Stimulated activated naive CD8-positive, alpha-beta T cell treated with anti-CD3 and anti-CD28 coated beads, Interleukin-15, Interleukin-2, amounts not matched to agents 100 ng/mL and 50 ng/mL, for 24 hours (primary cell): ENCODE data around the gene GTF2A1L.

Source experiments
- H3K27ac Mint-ChIP-seq: one replicate; pipeline ENCODE4 v1.8.0; 2021; ENCODE audit warnings: mild to moderate bottlenecking, mixed read lengths
- H3K27me3 Mint-ChIP-seq: one replicate; pipeline ENCODE4 v1.8.0; 2021; ENCODE audit warnings: mixed read lengths
- H3K36me3 Mint-ChIP-seq: one replicate; pipeline ENCODE4 v1.8.0; 2021; ENCODE audit warnings: low read depth, mixed read lengths
- H3K4me1 Mint-ChIP-seq: one replicate; pipeline ENCODE4 v1.8.0; 2021; ENCODE audit warnings: low read depth, mixed read lengths
- H3K4me3 Mint-ChIP-seq: one replicate; pipeline ENCODE4 v1.8.0; 2021; ENCODE audit warnings: mild to moderate bottlenecking, mixed read lengths
- H3K9me3 Mint-ChIP-seq: one replicate; pipeline ENCODE4 v1.8.0; 2021; ENCODE audit warnings: mixed read lengths

Gene GTF2A1L

GRCh38 chr2:48635786-48636185, 18.1 kb downstream of the GTF2A1L start:
- Mint-ChIP-seq H3K36me3 (no peaks in the 10 kb centered on the region), H3K4me3 (no peak overlapping the region), H3K9me3 (peaks cover 4% of the 10 kb centered on the region), H3K27me3 (peaks cover 19% of the 10 kb centered on the region), H3K27ac (no peak overlapping the region), H3K4me1 (no peaks in the 10 kb centered on the region)

DNA sequence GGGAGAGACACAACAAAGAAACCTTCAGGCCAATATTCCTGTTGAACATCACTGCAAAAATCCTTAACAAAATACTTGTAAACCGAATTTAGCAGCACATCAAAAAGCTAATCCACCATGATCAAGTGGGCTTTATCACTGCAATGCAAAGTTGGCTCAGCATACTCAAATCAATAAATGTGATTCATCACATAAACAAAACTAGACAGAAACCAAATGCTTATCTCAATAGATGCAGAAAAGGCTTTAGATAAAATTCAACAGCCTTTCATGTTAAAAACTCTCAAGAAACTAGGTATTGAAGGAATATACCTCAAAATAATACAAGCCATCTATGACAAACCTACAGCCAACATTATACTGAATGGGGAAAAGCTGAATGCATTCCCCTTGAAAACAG, 20.6 kb downstream of the GTF2A1L start:
- H3K4me3 Mint-ChIP-seq: no peak overlapping the region
- H3K9me3 Mint-ChIP-seq: peaks cover 4% of the 10 kb centered on the region
- no peaks in the 10 kb centered on the region for H3K4me1 Mint-ChIP-seq
- peaks cover 16% of the 10 kb centered on the region for H3K27me3 Mint-ChIP-seq
- no peak overlapping the region for H3K27ac Mint-ChIP-seq
- no peaks in the 10 kb centered on the region for H3K36me3 Mint-ChIP-seq

- H3K27ac Mint-ChIP-seq: no peak overlapping the region
- peaks cover 6% of the 10 kb centered on the region for H3K27me3 Mint-ChIP-seq
- H3K36me3 Mint-ChIP-seq: no peaks in the 10 kb centered on the region
- no peaks in the 10 kb centered on the region for H3K9me3 Mint-ChIP-seq
- no peak overlapping the region for H3K4me3 Mint-ChIP-seq
- H3K4me1 Mint-ChIP-seq: no peaks in the 10 kb centered on the region
These were observed 33.6 kb downstream of the GTF2A1L start for GRCh38 chr2:48651158-48651790.

- Mint-ChIP-seq H3K36me3 (no peaks in the 10 kb centered on the region), H3K4me3 (no peak overlapping the region), H3K27me3 (peaks cover 14% of the 10 kb centered on the region), H3K27ac (no peak overlapping the region), H3K4me1 (no peaks in the 10 kb centered on the region), H3K9me3 (peaks cover 3% of the 10 kb centered on the region)
These were observed 51.3 kb downstream of the GTF2A1L start for GRCh38 chr2:48668992-48669391.

- H3K27me3 Mint-ChIP-seq: peaks cover 6% of the 10 kb centered on the region
- H3K27ac Mint-ChIP-seq: no peak overlapping the region
- H3K36me3 Mint-ChIP-seq: no peaks in the 10 kb centered on the region
- no peaks in the 10 kb centered on the region for H3K9me3 Mint-ChIP-seq
- no peaks in the 10 kb centered on the region for H3K4me1 Mint-ChIP-seq
- no peak overlapping the region for H3K4me3 Mint-ChIP-seq
These were observed 55.9 kb downstream of the GTF2A1L start for GRCh38 chr2:48673581-48673980.

DNA sequence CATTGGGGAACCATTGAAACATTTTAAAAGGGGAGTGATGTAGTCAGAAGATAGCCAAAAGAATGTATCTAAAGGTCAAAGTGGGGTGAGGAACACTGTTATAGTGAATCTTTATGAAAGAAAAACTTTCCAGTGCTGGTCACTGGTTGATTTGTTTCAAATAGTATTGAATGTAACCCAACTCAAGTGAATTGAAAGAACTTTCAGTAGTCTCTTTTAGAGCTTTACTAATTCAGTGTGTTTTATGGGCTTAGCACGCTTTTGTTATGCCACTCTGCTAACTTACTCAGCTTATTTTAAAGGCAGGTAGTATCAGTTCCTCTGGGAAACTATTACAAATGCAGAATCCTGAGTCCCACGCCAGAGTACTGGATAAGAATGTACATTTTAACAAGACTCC, 57.3 kb downstream of the GTF2A1L start:
- Mint-ChIP-seq H3K9me3 (no peaks in the 10 kb centered on the region), H3K4me3 (no peak overlapping the region), H3K27me3 (peaks cover 3% of the 10 kb centered on the region), H3K27ac (no peak overlapping the region), H3K4me1 (no peaks in the 10 kb centered on the region), H3K36me3 (no peaks in the 10 kb centered on the region)

DNA sequence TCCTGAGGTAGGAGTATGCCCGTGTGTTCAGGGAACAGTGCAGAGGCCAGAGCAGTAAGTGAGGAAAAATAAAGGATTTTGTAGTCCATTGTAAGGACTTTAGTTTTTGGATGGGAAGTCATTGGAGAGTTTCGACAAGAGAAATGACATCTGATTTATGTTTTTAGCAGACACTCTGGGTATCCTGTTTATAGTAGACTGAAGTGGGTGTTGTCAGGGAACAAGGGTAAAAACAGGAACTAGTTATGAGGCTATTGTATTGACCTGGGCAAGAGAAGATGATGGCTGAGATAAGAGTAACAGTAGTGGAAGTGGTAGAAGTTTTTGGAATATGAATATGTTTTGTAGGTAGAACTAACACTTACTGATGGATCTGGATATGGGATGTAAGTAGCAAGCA, 59.8 kb downstream of the GTF2A1L start:
- no peak overlapping the region for H3K27ac Mint-ChIP-seq
- H3K9me3 Mint-ChIP-seq: no peaks in the 10 kb centered on the region
- H3K36me3 Mint-ChIP-seq: no peaks in the 10 kb centered on the region
- H3K27me3 Mint-ChIP-seq: no peaks in the 10 kb centered on the region
- H3K4me3 Mint-ChIP-seq: no peak overlapping the region
- no peaks in the 10 kb centered on the region for H3K4me1 Mint-ChIP-seq

- Mint-ChIP-seq H3K36me3 (no peaks in the 10 kb centered on the region), H3K9me3 (no peaks in the 10 kb centered on the region), H3K27ac (no peak overlapping the region), H3K27me3 (peaks cover 7% of the 10 kb centered on the region), H3K4me3 (no peak overlapping the region), H3K4me1 (no peaks in the 10 kb centered on the region)
These were observed 67.5 kb downstream of the GTF2A1L start for GRCh38 chr2:48685126-48685525.

DNA sequence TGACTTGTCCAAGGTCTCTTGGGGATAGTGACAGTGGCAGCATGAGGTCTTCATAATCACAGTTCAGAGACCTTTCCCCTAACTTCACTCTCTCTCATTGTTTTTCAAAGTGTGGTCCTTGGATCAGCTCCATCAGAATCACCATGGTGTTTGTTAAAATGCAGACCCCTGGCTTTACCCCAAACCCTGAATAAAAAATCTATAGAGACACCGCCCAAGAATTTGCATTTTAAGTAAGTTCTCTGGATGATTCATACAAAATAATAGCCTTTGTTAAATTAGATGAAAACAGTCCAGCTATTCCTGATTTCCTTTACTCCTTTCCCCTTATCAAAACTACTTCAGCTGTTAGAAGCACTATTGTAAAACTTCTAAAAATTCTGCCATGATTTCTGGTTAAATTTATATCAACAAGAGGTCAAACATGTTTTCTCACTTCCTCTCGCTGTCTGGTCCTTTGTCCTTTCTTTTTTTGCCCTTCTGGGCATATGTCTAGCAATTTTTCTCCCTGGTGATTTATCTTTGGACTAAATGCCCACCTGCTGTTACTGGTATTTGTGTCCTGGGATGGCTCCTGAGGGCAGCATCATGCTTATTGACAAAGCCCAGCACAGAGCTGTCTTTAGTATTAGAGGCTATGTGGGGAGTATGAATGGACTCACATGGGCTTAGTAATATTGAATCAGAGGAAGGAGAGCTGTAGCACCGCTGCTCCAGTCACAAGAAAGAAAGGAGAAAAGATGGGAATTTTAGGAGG, 74.5 kb downstream of the GTF2A1L start:
- Mint-ChIP-seq H3K9me3 (no peaks in the 10 kb centered on the region), H3K4me3 (no peak overlapping the region), H3K36me3 (no peaks in the 10 kb centered on the region), H3K27me3 (peaks cover 3% of the 10 kb centered on the region), H3K4me1 (no peaks in the 10 kb centered on the region), H3K27ac (no peak overlapping the region)

DNA sequence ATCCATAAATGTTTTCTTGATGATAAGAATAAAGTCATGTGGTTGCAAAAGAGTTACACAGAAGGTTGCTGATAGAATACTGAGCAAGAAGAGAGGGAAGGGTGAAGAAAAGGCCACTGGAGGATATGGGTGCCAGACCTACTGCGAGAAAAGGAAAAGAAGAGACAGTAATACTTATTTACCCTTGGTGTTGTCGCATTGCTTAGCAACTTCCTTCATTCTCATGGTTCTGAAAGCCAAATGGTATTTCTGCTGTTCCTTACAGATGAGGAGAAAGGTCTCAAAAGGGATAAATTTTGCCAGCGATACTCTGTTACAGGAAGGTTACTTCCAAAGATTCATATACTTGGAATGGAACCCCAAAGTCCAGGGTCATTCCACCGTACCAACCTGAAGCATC, 75.4 kb downstream of the GTF2A1L start:
- Mint-ChIP-seq H3K9me3 (no peaks in the 10 kb centered on the region), H3K4me3 (no peak overlapping the region), H3K27me3 (peaks cover 3% of the 10 kb centered on the region), H3K4me1 (no peaks in the 10 kb centered on the region), H3K36me3 (no peaks in the 10 kb centered on the region), H3K27ac (no peak overlapping the region)

DNA sequence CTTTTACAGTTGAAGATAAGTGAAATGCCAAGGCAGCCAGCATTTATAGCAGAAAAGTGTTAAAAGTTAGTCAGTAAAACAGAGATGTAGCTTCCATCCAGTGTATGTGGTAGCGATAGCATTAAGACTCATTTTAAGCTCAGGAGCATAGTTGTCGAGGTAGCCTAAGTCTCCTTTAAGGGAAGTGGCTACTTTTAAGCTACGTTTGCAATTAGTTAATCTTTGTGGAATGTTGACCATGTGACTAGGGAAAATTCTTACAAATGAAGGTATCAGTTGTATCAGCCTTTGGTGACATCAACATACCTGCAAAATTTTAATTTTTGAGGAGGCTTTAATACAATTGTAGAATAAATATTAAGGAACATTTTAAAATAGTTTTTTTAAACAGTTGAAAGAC, 76.0 kb downstream of the GTF2A1L start:
- H3K4me1 Mint-ChIP-seq: no peaks in the 10 kb centered on the region
- no peaks in the 10 kb centered on the region for H3K9me3 Mint-ChIP-seq
- H3K27ac Mint-ChIP-seq: no peak overlapping the region
- no peaks in the 10 kb centered on the region for H3K36me3 Mint-ChIP-seq
- peaks cover 3% of the 10 kb centered on the region for H3K27me3 Mint-ChIP-seq
- no peak overlapping the region for H3K4me3 Mint-ChIP-seq

DNA sequence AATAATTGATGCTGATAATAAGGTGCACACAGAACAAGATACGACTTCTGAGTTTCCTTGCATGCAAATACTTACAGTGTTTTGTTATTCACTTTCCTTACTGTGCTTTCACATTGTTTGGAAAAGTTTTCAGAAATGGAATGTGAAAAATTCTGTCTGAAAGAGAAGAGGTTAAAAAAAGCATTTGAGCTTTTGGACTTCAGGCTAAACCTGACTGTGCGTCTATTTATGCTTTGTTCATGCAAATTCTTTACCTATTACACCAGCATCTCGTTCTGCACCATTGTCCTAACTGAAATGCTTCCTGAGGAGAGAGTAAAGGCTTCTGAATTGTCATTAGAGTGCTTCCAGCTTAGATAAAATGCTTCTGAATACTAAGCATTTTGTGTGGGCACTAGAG, 76.5 kb downstream of the GTF2A1L start:
- H3K9me3 Mint-ChIP-seq: no peaks in the 10 kb centered on the region
- H3K36me3 Mint-ChIP-seq: no peaks in the 10 kb centered on the region
- H3K4me3 Mint-ChIP-seq: no peak overlapping the region
- no peaks in the 10 kb centered on the region for H3K4me1 Mint-ChIP-seq
- peaks cover 3% of the 10 kb centered on the region for H3K27me3 Mint-ChIP-seq
- no peak overlapping the region for H3K27ac Mint-ChIP-seq

- no peaks in the 10 kb centered on the region for H3K27me3 Mint-ChIP-seq
- H3K4me1 Mint-ChIP-seq: no peaks in the 10 kb centered on the region
- H3K36me3 Mint-ChIP-seq: no peaks in the 10 kb centered on the region
- H3K9me3 Mint-ChIP-seq: no peaks in the 10 kb centered on the region
- no peak overlapping the region for H3K4me3 Mint-ChIP-seq
- no peak overlapping the region for H3K27ac Mint-ChIP-seq
These were observed 78.3 kb downstream of the GTF2A1L start for GRCh38 chr2:48695991-48696390.

DNA sequence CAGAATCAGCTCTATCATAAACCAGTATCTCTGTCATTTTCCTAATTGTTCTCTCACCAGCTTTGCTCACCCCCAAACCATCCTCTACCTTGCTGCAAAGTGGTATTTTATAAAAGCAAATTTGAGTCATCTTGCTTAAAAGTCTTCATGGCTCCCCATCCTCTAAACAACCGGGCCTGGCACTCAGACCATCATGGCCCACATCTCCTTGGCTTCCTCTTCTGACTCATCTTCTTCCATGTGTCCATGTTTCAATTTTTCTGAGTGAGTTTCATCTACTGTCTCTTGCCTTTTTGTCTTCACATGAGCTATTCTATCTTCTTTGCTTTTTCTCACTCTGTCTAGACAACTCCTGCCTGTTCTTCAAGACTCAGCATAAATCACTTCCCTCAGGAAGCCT, 79.2 kb downstream of the GTF2A1L start:
- H3K4me3 Mint-ChIP-seq: no peak overlapping the region
- H3K27me3 Mint-ChIP-seq: no peaks in the 10 kb centered on the region

DNA sequence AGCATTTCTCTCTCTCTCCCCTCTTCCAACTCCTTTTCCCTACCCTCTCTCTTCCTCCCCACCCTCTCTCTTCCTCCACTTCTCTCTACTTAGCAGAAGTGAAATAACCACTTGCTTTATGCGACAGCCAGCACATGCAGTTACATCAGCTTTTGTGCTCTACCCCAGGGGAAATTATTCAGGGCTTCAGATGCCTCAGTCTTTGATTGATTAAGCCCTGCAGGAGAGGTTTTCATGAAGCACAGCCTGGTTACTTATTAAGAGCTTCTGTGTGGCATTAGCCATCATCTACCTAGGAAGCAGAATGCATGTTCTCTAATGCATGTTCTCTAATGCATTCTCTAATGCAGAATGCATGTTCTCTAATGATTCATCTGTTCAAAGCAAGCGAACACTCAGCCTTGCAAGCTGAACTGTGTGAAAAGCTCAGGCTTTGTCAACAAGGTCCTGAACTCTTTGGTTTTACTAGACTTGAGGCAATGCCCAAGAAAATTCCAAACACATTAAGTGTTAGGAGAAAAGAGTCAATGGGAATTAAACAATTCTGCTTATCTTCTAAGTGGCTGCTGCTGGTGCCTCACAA, 81.8 kb downstream of the GTF2A1L start:
- no peaks in the 10 kb centered on the region for H3K36me3 Mint-ChIP-seq
- no peak overlapping the region for H3K4me3 Mint-ChIP-seq
- no peaks in the 10 kb centered on the region for H3K9me3 Mint-ChIP-seq
- H3K27ac Mint-ChIP-seq: no peak overlapping the region
- no peaks in the 10 kb centered on the region for H3K27me3 Mint-ChIP-seq
- H3K4me1 Mint-ChIP-seq: no peaks in the 10 kb centered on the region

More for the DNA sequence above, 79.2 kb downstream of the GTF2A1L start:
- Mint-ChIP-seq H3K27ac (no peak overlapping the region), H3K9me3 (no peaks in the 10 kb centered on the region), H3K36me3 (no peaks in the 10 kb centered on the region), H3K4me1 (no peaks in the 10 kb centered on the region)
